A204.1 (cell line): Measurements from ENCODE around the gene NOP16.
"Not testable (repeated sequence)": the region's sequence is repeated elsewhere in the genome, so short reads cannot be mapped to it uniquely, and the experiment has no call there.

ENCODE experiments used
- FAIRE-seq: peaks from 2 replicates; lab custom pipeline; 2012; peaks lifted over from hg19 to GRCh38; lab: Jason Lieb, UNC

NOP16 gene

DNA sequence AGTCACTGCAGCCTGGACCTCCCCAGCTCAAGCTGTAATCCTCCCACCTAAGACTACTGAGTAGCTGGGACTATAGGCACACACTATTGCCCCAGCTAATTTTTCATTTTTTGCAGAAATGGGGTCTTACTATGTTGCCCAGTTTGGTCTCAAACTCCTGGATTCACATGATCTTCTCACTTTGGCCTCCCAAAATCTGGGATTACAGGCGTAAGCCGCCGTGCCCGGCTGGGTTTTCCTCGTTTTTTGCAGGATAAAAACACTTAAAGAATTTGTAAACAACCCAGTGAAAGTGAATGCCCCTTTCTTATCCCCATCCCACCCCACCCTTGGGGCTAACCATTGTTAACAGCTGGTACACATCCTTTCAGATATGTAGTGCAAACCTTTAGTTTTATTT, 20.2 kb upstream of the NOP16 start:
- no peak for FAIRE-seq

DNA sequence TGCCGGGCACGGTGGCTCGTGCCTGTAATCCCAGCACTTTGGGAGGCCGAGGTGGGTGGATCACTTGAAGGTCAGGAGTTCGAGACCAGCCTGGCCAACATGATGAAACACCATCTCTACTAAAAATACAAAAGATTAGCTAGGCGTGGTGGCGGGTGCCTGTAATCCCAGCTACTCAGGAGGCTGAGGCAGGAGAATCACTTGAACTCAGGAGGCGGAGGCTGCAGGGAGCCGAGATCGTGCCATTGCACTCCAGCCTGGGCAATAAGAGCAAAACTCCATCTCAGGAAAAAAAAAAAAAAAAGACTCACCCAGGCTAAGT, 19.8 kb upstream of the NOP16 start:
- FAIRE-seq, result not testable (repeated sequence)

DNA sequence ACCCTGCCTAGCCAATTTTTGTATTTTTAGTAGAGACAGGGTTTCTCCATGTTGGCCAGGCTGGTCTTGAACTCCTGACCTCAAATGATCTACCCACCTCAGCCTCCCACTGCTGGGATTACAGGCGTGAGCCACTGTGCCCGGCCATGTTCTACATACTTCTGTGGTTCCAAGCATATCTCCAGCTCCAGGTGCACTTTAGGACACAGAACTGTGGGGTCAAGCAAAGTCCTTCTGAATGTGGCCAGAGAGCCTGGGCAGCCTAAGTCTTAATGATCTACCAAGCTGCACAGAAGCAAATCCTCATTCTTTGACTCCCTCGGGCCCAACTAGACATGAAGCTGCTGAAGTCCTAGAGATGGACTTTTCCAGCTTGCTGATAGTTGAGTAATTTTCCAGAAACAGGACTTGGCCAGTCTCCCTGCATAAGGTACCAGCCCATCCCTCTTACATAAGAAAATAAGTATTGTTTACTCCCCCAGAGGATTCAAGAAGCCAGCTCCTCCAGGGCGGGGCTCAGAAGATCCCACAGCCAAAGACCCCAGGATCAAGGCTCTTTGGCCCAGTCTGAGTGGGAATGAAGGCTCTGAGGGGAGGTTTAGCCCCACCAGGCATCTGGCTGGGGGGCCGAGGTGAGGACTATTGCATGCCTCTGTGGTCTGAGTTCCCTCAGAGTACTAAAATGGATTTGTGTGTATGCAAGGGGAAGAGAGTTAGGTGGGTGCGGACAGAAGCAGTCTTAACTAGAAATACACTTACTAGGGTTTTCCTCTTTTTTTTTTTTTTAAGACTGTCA, 19.3 kb upstream of the NOP16 start:
- FAIRE-seq, result no peak

DNA sequence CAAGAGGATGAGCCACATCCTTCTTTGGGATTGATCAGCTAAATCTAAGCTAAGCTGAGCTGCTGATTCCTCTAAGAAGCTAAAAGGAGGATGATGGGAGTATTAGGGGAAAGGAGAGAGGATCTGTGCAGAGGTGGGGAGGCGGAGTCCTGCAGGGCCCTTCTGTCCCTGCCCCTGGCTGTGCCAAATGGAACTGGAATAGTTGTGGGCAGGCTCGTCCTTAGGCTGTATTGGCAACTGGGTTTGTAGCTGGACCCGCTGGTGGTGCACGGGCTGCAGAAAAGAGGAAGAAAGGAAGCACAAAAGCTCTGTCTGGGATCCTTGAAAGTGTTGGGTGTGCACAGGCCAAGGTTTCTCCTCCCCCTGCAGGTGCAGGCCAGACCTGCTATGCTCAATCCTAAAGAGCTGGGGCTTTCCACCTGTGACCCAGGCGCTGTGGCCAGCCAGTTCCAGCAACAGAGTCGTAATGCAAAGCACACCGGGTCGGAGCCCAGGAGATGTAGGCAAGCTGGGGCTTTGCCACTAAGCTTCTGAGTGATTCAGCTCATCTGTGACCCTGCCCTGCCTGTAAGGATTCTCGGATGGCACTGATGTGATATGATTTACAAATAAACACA, 18.1 kb upstream of the NOP16 start:
- no peak for FAIRE-seq

DNA sequence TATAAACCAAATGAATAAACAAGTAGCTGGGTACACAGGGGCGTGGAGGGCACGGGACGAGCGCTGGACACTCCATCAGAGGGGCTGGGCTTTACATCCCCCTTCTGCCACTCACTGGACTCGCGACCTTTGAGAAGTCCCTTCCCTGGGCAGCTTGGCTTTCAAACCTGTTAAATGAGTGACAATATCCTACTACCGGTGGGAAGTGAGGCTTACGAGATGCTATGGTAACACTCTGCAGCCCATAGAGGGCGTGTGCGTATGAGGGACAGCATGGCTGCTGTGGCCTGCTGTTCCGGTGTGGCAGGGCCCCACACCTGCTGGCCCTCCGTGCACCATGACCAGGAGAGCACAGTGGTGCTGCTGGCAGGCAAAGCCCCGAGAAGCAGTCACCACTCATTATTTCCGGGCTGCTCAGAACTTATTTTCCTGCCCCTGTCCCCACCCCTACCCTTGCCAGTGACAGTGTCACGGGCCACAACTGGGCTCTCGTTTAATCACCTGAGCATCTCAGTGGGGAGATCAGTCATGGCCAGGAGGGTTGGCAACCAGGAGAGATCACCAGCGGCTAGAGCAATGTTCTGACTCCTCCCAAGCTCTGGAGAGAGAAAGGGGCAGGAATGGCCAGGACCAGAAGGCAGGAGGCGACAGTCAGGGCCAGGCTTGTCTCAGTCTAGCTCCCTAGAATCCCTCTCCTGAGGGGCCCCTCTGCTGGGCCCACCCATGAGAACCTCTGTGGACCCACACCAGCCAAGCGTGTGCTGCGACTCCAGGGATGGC, 17.4 kb upstream of the NOP16 start:
- no peak for FAIRE-seq

DNA sequence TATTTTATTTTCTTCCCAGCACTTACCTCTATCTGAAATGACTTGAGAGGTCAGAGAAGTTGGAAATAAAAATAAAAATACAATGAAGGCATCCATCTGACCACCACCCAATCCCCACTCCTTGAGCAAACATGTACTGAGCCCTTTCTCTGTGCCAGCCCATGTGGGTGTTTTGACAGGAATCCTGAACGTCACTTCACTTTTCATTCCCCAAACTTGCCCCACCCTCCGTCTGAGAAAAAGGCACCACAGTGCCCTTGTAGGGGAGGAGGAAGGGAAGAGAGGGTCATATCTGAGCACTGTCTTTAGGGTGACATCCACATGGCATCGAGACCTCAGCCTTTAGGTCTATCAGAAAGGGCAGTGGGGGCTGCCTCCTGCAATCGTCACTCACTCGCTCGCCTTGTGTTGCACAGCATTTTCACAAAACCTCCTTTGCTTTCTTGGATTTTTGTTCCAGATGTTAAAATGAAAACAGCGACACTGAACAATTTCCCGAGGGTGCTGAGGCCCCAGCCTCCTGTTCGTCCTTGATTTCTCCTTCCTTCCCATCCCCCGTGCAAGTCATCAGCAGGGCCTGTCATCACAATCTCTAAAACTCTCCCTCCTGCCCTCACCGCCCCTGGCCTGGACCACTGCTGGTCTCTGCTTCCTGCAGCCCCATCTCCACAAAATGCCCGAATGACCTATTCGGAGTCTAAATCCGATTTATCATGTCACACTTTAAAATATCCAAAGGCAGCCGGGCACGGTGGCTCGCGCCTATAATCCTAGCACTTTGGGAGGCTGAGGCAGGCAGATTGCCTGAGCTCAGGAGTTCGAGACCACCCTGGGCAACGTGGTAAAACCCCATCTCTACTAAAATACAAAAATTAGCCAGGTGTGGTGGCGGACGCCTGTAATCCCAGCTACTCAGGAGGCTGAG, 13.1 kb upstream of the NOP16 start:
- FAIRE-seq, result no peak

DNA sequence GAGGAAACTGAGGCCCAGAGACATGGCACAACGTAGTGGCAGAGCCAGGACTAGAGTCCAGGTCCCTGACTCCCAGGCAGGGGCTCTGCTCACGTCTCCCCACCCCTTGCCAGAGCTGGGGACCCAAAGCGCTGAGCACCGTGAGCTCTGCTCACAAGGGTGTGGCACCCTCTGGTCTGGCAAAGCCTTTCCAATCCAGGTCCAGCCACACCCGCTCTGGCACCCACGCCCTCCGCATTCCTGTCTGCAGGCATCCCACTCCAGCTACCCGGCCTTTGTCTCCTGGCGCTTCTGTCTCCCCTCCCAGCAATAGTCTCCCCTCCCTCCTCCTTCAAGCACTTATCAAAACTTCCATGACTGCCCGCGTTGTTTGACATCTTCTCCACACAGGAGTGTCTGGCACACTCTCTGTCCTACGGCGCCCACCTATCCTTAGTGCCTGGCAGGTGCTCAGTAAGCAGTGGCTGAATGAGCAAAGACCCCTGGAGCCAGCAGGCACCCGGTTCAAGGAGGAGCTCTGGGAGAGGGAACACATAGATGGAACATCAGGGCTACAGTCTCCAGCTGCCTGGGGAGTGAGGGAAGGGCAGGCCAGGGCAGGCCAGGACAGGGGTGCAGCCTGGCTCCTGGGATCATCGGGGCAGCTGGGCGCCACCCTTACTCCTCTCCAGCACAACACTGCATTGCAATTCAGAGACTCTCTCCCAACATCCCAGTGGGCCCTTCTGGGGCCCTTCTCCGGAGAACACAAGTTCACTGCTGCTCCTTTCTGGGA, 12.2 kb upstream of the NOP16 start:
- FAIRE-seq, result no peak

DNA sequence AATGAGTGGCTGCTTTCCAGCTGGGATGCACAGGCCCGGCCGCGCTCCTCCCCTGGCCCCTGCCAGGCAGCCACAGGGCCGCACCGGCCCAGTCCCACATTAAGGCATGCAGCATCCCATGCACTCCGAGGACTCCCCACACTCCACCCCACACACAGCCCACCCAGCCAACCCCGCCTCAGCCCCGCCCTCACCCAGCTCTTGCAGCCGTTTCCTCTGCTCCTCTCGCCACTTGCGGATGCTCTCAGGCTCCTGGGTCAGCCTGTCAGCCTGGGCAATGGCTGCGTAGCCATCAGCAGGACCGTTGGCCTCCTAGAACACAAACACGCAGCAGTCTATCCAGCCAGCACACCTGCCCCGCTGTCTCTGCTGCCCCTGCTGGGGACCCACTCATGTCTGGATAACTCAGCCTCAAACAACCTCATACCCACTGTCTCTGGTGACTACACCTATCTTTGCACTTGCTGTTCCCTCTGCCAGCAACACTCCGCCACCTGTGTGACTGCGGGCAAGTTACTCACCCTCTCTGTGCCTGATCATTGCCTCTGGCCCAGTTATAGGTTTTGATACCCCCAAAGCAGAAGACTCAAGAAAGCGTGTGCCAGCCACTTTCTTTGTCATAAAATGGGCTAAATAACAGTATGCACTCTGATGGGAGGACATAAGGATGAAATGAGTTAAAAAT, 9.5 kb upstream of the NOP16 start:
- FAIRE-seq, result no peak

DNA sequence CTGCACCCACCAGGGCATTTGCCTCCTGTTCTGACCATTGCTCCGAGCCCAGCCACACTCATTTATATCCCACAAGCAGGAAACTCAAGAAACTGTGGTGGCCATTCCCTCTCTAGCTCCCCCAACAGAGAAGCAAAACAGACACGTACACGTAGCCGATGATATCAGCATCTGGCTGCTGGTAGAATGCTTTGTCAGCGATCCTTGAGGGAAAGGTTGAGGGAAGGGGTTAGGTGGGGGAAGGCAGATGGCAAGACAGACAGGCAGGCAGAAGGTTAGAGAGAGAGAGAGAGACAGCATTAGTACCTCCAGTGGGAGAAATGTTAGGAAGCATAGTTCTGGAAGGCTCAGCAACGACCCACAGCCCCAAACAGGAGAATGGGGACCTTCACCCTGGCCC, 7.9 kb upstream of the NOP16 start:
- no peak for FAIRE-seq

DNA sequence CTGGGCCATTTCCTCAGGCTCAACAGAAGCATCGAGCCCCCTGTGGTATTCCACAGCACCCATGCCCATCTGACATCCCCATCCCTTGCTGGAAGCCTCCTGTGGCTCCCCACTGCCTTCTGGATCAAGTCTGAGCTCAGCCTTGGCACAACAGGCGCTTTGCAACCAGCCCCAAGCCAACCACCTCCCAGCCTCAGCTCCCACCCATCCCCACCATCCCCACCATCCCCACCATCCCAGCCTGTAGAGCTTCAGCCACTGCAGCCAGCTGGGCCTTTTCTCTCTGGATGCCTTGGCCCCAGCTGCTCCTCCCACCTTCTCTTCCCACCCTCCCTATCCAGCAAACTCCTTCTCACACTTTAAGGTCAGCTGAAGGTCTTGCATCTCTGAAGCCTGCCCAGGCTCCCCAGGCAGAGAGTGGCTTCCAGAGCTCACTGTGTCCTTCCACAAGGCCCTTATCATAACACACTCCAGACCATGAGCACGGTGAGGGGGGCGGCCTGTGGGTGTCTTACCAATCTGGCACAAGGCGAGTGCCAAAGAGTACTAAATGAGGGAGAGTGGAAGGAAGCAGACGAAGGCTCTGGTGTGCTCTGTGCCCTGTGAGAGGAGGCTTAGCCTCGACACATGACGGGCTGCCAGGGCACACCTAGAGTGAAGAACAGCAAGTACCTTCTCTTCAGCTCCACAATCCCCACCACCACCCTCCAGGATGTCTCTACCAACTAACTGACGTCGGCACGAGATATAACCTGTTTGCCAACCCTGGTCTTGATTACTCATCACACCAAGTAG, 6.7 kb upstream of the NOP16 start:
- FAIRE-seq, result no peak

DNA sequence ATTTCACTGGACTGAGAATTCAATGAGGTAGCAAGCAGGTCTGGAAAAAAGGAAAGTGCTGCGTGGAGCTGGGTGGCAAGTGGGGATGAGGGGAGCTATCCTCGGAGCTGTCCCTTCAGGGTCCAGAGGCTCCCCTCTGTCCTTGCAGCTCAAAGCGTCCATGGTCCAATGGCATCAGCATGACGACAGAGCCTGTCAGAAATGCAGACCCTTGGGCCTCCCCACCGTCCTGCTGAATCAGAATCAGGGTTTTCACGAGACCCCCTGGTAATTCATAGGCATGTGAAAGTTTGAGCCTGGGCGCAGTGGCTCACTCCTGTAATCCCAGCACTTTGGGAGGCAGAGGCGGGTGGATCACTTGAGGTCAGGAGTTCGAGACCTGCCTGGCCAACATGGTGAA, 5.7 kb upstream of the NOP16 start:
- FAIRE-seq, result no peak

DNA sequence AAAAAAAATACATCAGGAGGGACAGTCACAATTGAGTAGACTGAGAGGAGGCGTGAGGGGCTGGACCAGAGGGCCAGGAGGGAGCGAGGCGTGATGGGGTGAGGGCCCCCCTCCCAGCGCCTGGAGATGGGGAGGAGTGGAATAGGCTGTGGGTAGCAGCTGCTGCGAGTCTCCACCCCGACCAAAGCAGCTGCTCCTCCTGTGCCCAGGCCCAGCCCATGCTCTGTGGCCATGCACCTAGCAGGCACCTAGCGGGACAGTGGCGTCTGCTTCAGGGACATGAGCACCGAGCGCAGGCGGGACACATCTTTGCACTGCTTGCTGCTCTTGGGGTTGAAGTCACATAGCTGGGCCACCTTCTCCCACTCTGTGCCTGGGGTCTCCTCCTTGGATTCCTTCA, 4.1 kb upstream of the NOP16 start:
- no peak for FAIRE-seq

DNA sequence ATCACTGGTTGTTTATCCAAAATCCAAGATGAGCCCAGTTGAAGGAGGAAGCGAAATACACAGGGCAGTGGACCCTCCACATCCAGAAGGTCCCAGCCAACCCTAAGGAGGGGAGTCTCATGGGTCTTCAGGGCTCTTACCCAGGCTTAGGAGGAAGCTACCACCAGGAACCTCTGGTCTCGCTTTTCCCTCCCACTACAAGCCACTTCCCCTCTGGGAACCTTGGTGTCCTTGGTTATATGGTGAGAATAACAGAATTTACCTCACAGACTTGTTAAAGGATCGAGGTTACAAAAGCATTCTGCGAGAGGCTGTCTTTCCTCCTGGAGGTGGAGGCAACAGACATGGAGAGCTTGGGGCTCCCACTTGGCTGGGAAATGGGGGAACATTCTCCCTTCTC, 3.6 kb upstream of the NOP16 start:
- FAIRE-seq, result no peak

DNA sequence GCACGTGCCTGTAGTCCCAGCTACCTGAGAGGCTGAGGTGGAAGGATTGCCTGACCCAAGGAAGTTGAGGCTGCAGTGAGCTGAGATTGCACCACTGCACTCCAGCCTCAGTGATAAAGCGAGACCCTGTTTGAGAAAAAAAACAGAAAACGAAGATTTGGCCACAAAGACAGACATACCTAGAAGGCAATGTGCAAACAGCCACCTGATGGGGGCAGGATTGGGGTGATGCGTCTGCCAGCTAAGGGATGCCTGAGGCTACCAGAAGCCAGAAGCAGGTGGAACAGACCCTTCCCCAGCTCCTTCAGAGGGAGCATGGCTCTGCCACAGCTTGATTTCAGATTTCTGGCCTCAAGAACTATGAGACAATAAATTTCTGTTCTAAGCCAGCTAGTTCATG, 3.1 kb upstream of the NOP16 start:
- no peak for FAIRE-seq

DNA sequence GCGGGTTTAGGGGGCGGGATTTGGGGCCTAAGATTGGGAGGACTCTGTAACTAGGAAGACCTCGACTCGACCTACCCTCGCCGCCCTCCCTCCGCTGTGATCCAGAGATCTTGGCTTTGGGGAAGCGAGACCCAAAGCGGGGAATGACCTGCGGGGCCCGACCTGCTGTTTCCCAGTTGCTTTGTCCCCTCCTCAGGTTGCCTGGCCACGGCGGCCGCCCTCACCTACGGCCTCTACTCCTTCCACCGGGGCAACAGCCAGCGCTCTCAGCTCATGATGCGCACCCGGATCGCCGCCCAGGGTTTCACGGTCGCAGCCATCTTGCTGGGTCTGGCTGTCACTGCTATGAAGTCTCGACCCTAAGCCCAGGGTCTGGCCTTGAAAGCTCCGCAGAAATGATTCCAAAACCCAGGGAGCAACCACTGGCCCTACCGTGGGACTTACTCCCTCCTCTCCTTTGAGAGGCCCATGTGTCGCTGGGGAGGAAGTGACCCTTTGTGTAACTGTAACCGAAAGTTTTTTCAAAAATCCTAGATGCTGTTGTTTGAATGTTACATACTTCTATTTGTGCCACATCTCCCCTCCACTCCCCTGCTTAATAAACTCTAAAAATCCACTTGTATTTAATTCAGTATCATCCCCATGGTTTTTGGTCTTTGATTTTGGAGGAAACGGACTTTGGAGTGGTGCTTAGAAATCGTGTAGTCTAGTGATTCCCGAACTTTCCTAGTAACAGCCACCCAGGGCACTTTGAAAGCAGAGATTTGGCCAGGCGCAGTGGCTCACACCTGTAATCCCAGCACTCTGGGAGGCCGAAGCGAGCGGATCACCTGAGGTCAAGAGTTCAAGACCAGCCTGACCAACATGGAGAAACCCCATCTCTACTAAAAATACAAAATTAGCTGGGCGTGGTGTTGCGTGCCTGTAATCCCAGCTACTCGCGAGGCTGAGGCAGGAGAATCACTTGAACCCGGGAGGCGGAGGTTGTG, 1.0 kb upstream of the NOP16 start:
- FAIRE-seq, result no peak

DNA sequence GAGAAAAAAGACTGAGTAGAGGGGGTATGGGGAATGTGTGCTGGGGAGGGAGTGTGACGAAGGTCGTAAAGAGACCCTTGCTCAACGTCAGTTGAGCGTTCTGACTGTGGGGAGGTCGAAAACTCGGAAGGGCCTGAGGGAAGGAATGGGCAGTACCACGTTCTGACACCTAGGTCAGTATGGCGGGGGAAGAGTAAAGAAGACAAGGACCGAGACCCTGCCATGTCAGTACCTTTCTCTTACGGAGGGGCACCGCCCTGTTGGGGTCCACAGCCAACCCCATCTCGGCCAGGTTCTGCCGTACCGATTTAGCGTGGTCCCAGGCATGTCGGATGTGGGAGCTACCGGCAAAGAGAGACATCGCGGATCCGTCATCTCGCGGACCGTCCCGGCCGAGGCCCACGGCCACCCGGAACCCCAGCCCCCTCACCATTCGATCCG, 375 bp downstream of the NOP16 start:
- no peak for FAIRE-seq

DNA sequence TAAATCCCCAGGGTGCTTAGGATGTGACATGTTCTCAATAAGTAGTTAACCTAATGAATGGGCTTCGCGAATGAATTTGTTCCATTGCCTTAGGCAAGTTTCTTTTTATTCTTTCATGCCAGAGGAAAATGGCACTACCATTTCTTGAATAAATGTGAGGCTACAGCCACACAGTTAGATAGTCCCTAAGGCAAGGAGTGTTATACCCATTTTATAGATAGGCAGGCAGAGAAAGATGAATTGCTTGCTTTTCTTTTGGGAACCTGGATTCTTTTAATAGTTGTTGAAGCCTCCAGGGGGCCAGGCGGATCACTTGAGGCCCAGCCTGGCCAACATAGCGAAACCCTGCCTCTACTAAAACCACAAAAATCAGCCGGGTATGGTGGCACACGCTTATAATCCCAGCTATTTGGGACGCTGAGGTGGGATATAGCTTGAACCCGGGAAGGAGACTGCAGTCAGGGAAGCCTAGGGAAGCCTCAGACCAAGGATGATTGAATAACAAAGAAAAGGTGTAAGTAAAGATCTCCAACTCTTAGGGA, 943 bp downstream of the NOP16 start:
- no peak for FAIRE-seq

DNA sequence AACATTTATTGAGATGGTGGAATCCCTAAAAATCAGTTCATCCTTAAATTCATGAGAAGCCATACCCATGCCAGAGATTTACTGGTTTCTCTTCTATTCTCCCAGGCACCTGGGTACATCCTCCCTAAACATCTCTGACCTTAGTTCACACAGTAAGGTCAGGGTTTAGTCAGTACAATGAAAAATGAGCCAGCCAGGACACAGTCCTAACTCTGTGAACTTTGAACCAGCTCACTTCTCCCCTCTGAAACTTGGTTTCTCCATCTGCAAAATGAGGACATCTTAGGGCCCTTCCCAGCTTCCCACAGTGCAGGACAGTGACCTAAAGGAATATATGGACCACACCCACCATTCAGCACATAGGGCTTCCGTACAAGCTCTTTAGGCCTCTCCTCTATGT, 1.9 kb downstream of the NOP16 start:
- no peak for FAIRE-seq

DNA sequence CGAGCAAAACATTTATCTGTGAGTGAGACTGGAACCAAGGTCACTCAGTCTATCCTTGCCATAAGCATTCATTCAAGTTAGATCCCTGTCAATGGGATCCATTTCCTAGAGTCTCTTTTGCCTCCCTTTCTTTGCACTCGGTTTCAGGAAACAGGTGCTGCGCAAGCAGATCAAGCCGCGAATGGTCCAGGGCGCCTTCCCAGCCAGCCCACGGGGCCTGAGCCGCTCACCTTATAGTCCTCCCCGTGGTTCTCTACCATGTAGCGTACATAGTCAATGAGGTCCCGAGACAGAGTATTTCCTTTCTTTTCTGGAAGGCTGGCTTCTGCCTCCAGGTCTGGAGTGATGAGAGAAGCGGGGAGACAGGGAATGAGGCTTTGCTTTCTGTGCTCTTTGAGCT, 3.4 kb downstream of the NOP16 start:
- FAIRE-seq, result no peak
